NCI-H226 (cell line): ENCODE measurements around the gene RSAD1.
A peak's percentile ranks its signal among the peaks of the same experiment; 100 is the strongest.

ENCODE experiments used
- DNase-seq: peaks from one replicate; pipeline ENCODE4 v3.0.0-alpha.2; 2015

The RSAD1 gene

GRCh38 chr17:50498021-50498874, 19.6 kb downstream of the RSAD1 start:
- DNase-seq: peak; percentile 35

GRCh38 chr17:50499270-50499669, 20.6 kb downstream of the RSAD1 start:
- no peak for DNase-seq

GRCh38 chr17:50499721-50500120, 21.1 kb downstream of the RSAD1 start:
- no peak for DNase-seq

GRCh38 chr17:50501054-50501453, 22.4 kb downstream of the RSAD1 start:
- DNase-seq: no peak

- DNase-seq: no peak
These were observed 23.8 kb downstream of the RSAD1 start for GRCh38 chr17:50502301-50502990.

- no peak for DNase-seq
These were observed 27.0 kb downstream of the RSAD1 start for GRCh38 chr17:50505591-50506130.

- DNase-seq: no peak
These were observed 27.6 kb downstream of the RSAD1 start for GRCh38 chr17:50506298-50506697.

GRCh38 chr17:50507871-50508572, 29.4 kb downstream of the RSAD1 start, which contains the start of gene MYCBPAP:
Gene MYCBPAP (plus strand): TSS chr17:50508439. CDS start chr17:50508675, 236 bp downstream.
- no peak for DNase-seq

- no peak for DNase-seq
These were observed 30.2 kb downstream of the RSAD1 start for GRCh38 chr17:50508573-50509460.

GRCh38 chr17:50511058-50511457, 32.4 kb downstream of the RSAD1 start:
- no peak for DNase-seq

- DNase-seq: no peak
These were observed 34.8 kb downstream of the RSAD1 start for GRCh38 chr17:50513495-50513894.

GRCh38 chr17:50514388-50514787, 35.7 kb downstream of the RSAD1 start:
- DNase-seq: no peak

GRCh38 chr17:50514936-50515702, 36.5 kb downstream of the RSAD1 start:
- peak; percentile 61 for DNase-seq

- no peak for DNase-seq
These were observed 38.4 kb downstream of the RSAD1 start for GRCh38 chr17:50517011-50517410.

- DNase-seq: no peak
These were observed 39.1 kb downstream of the RSAD1 start for GRCh38 chr17:50517504-50518383.

GRCh38 chr17:50518384-50519023, 39.8 kb downstream of the RSAD1 start:
- DNase-seq: no peak

- peak; percentile 50 for DNase-seq
These were observed 40.6 kb downstream of the RSAD1 start for GRCh38 chr17:50519141-50519834.

- no peak for DNase-seq
These were observed 41.8 kb downstream of the RSAD1 start for GRCh38 chr17:50520483-50520882.

- no peak for DNase-seq
These were observed 42.9 kb downstream of the RSAD1 start for GRCh38 chr17:50521514-50521913.
